Fibroblast of the aortic adventitia (primary cell): ENCODE results near the gene VIPR2. TPM values are rescaled to one million over a fixed set of nuclear protein-coding genes. Genes with fewer than 3 reads are reported as not detected.

Source experiments
- DNase-seq: peaks from one replicate; pipeline ENCODE4 v3.0.0-alpha.2; 2010; ENCODE audit warnings: low read depth
- H3K4me3 ChIP-seq: 2 replicates; pipeline ENCODE4 v1.5.1; 2011; ENCODE audit warnings: low read depth, mild to moderate bottlenecking, control low read depth, low read length, moderate library complexity
- total RNA-seq: library from RNA; depleted of rRNA; stranded (reverse); fragments of >200 nt; gene quantifications from 2 replicates; pipeline ENCODE4 v1.2.3, GENCODE V29; 2012; ENCODE audit warnings: low replicate concordance
- TF ChIP-seq, protein P1 (sequence below): IDR thresholded peaks from 2 replicates; pipeline ENCODE4 v1.5.1; 2011; ENCODE audit warnings: mild to moderate bottlenecking, low read length, control low read depth, inconsistent platforms; ENCODE audit not compliant: insufficient read depth

VIPR2 gene
- total RNA-seq, 1 donor = not detected

DNA sequence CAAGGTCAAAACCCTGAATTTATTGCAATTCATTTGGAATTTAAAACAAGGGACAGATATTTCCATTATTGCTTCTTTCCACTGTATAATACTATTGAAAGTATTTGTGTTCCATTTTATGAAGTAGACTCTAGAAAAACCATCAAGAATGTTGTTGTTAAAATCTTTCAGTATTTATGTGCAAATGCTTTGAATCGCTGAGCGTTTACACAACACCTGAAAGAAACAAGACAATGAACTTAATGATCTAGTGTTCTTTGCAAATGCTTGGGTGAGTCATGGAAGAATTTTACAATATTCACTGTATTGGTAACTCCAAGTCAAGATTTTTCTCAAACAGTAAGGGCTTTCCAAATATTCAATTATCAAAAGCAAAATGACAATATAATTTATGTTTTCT is 97.1 kb downstream of the VIPR2 start:
- no peak overlapping the region for H3K4me3 ChIP-seq
- no peak for DNase-seq
- TF ChIP-seq, protein P1, sequence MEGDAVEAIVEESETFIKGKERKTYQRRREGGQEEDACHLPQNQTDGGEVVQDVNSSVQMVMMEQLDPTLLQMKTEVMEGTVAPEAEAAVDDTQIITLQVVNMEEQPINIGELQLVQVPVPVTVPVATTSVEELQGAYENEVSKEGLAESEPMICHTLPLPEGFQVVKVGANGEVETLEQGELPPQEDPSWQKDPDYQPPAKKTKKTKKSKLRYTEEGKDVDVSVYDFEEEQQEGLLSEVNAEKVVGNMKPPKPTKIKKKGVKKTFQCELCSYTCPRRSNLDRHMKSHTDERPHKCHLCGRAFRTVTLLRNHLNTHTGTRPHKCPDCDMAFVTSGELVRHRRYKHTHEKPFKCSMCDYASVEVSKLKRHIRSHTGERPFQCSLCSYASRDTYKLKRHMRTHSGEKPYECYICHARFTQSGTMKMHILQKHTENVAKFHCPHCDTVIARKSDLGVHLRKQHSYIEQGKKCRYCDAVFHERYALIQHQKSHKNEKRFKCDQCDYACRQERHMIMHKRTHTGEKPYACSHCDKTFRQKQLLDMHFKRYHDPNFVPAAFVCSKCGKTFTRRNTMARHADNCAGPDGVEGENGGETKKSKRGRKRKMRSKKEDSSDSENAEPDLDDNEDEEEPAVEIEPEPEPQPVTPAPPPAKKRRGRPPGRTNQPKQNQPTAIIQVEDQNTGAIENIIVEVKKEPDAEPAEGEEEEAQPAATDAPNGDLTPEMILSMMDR = no peak

DNA sequence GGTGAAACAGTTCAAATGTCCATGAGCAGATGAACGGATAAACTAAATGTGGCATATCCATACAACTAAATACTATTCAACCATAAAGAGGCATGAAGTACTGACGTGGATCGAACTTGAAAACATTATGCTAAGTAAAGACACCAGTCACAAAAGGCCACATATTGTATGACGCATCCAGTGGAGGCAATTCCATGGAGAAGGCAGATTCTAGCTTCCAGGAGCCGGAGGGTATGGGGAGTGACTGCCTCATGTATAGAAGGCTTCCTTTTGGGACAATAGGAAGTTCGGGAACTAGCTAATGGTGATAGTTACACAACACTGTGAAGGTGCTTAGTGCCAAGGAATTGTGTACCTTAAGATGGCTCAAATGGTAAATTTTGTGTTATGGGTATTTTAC is 98.4 kb downstream of the VIPR2 start:
- DNase-seq = no peak
- TF ChIP-seq, protein P1 = no peak
- H3K4me3 ChIP-seq = no peak overlapping the region

DNA sequence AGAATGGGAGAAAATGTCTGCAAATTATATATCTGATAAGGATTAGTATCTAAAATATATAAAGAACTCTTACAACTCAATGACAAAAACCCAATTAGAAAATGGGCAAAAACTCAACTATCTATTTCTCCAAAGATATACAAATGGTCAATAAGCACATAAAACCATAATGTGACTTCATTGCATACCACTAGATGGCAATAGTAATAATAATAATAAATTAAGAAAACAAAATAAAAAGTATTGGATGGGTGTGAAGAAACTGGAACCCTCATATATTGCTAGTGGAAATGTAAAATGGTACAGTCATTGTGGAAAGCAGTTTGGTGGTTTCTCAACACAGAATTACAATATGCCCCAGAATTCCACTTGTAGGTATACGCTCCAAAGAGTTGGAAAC is 98.8 kb downstream of the VIPR2 start:
- H3K4me3 ChIP-seq = no peak overlapping the region
- DNase-seq = no peak
- TF ChIP-seq, protein P1 = no peak

DNA sequence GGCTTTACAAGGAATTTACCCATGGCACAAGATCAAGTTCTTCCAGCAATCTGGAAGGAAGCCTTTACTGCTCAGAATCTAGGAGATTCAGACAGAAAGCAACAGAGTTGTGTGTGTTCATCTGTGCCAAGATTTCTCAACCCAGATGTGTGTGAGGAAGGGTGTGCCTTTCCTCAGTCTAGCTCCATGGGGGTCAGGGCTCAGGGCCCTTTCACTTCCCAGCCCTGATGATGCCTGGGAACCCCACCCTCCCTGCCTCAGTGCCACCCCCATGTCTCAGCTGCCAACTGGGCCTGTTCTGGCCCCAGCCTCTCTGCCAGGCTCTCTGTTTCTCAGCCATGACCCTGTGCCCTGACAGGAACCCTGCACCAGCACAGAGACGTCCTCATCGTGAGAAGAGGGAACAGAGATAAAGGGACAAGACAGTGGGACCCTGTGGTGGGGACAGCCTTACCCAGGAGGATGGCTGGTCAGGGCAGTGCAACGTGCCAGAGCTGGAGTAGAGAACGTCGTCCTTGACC is 102.0 kb downstream of the VIPR2 start:
- DNase-seq = no peak
- H3K4me3 ChIP-seq = no peak overlapping the region
- TF ChIP-seq, protein P1 = no peak

DNA sequence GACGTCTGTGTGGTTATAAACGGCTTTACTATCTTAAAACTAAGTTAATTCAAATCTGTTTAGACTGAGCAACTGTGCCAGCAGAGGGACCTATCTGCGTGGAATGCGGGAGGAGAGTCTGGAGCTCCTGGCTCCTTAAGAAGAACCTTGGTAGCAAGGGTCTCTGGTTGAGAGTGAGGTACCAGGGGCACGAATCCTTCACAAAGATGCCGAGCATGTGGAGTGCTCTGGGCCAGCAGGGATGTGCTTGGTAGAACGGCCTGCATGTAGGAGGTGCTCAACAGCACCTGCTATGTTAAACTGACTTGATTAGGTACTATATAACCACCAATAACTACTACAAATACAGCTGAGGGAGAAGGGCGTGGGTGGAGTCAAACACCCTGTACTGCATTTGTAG is 102.6 kb downstream of the VIPR2 start:
- TF ChIP-seq, protein P1 = no peak
- no peak for DNase-seq
- H3K4me3 ChIP-seq = no peak overlapping the region

DNA sequence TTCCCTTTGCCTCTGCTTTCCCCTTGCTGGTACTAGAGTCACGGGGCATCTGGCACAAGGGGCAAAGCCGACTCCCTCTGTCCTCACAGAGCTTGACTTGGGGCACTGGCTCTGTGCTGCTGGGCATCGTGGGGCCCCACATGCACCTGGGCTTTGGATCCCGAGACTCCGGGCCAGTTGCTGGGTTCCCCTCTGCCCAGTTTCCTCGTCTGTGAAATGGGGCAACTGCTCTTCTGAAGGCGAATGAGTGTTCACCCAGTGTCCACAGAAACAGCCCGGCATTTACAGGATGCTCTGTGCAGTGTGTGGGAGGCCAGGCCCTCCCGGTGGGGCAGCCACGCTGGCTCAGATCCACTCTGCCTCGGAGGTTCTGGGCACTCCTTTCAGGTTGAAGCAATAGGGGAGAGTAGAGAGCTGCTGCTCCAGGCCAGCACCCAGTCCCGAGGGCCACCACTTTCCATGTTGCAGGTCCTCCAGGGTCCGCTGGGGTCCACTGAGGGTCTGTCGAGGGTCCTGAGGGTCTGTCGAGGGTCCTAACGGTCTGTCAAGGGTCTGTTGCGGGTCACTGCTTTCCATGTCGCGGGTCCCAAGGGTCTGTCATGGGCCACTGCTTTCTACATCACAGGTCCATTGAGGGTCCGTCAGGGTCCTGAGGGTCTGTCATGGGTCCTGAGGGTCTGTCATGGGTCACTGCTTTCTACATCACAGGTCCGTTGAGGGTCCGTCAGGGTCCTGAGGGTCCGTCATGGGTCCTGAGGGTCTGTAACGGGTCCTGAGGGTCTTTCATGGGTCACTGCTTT is 103.6 kb downstream of the VIPR2 start:
- DNase-seq = no peak
- H3K4me3 ChIP-seq = no peak overlapping the region
- TF ChIP-seq, protein P1 = no peak
